HL-60 (cell line): ENCODE results near the gene CEP112.

ENCODE experiments used
- DNase-seq, 2 experiments: peaks; one replicate each; pipeline ENCODE4 v3.0.0-alpha.2; 2010 to 2020; ENCODE audit warnings: low read depth in 1 of 2, low spot score in 1 of 2
- H3K27ac ChIP-seq: fragments of 250-450 bp; sonication (Bioruptor Pico); replicated peaks from 2 replicates; pipeline ENCODE4 v1.5.1; 2020; ENCODE audit warnings: mild to moderate bottlenecking, moderate library complexity
- H3K27me3 ChIP-seq: fragments of 250-450 bp; sonication (Bioruptor Pico); 2 replicates; pipeline ENCODE4 v1.5.1; 2021; ENCODE audit warnings: mild to moderate bottlenecking, moderate library complexity; ENCODE audit not compliant: insufficient read depth, poor library complexity, severe bottlenecking
- H3K4me3 ChIP-seq: replicated peaks from 2 replicates; pipeline ENCODE4 v1.5.1; 2011; ENCODE audit warnings: mild to moderate bottlenecking, control low read depth, low read length; ENCODE audit not compliant: insufficient read depth
- GABPA ChIP-seq: IDR thresholded peaks from 2 replicates; pipeline ENCODE4 v1.6.1; 2012; ENCODE audit warnings: low read depth
- POLR2AphosphoS5 ChIP-seq: IDR thresholded peaks from 2 replicates; pipeline ENCODE4 v1.6.1; 2012; ENCODE audit warnings: low read depth
- REST ChIP-seq: IDR thresholded peaks from 2 replicates; pipeline ENCODE4 v1.6.1; 2012; ENCODE audit warnings: low read depth; ENCODE audit not compliant: insufficient replicate concordance
- SPI1 ChIP-seq: IDR thresholded peaks from 2 replicates; pipeline ENCODE4 v1.6.1; 2012; ENCODE audit warnings: low read depth, mild to moderate bottlenecking, borderline replicate concordance
- TF ChIP-seq, protein P1 (sequence below): IDR thresholded peaks from one replicate; pipeline ENCODE4 v1.5.1; 2011; ENCODE audit warnings: low read length, control low read depth, inconsistent platforms; ENCODE audit not compliant: insufficient read depth

The CEP112 gene

GRCh38 chr17:65587534-65588180 lies 604.3 kb downstream of the CEP112 start:
- no peaks in the 10 kb centered on the region for H3K27me3 ChIP-seq
- TF ChIP-seq SPI1 (no peak), REST (no peak), POLR2AphosphoS5 (no peak), GABPA (no peak)
- TF ChIP-seq, protein P1, sequence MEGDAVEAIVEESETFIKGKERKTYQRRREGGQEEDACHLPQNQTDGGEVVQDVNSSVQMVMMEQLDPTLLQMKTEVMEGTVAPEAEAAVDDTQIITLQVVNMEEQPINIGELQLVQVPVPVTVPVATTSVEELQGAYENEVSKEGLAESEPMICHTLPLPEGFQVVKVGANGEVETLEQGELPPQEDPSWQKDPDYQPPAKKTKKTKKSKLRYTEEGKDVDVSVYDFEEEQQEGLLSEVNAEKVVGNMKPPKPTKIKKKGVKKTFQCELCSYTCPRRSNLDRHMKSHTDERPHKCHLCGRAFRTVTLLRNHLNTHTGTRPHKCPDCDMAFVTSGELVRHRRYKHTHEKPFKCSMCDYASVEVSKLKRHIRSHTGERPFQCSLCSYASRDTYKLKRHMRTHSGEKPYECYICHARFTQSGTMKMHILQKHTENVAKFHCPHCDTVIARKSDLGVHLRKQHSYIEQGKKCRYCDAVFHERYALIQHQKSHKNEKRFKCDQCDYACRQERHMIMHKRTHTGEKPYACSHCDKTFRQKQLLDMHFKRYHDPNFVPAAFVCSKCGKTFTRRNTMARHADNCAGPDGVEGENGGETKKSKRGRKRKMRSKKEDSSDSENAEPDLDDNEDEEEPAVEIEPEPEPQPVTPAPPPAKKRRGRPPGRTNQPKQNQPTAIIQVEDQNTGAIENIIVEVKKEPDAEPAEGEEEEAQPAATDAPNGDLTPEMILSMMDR: no peak
- DNase-seq: no peak
- H3K4me3 ChIP-seq: no peak overlapping the region
- H3K27ac ChIP-seq: no peak overlapping the region

- no peak for DNase-seq
- no peaks in the 10 kb centered on the region for H3K27me3 ChIP-seq
Observed at GRCh38 chr17:65586899-65587298, 605.0 kb downstream of the CEP112 start.

More at GRCh38 chr17:65586899-65587298, 605.0 kb downstream of the CEP112 start:
- no peak overlapping the region for H3K27ac ChIP-seq
- no peak overlapping the region for H3K4me3 ChIP-seq
- TF ChIP-seq REST (no peak), GABPA (no peak), POLR2AphosphoS5 (no peak), SPI1 (no peak)
- TF ChIP-seq, protein P1: no peak
